ENCODE data around the gene OLA1.

Gene OLA1

GRCh38 chr2:174026122-174026845 is 222.0 kb downstream of the OLA1 start:
- DNase-seq, result no peak

- no peak for DNase-seq
Observed at GRCh38 chr2:174025271-174026121, 222.8 kb downstream of the OLA1 start.

- no peak for DNase-seq
Observed at GRCh38 chr2:174024524-174025270, 223.6 kb downstream of the OLA1 start.

- no peak for DNase-seq
Observed at GRCh38 chr2:174023591-174024523, 224.5 kb downstream of the OLA1 start.

Measured in NCI-H1048 (cell line).